Right hindlimb (tissue), 1 donor: ENCODE results near the gene PRICKLE4.
"Not testable (repeated sequence)": the region's sequence is repeated elsewhere in the genome, so short reads cannot be mapped to it uniquely, and the experiment has no call there.

ENCODE experiments used
- DNase-seq: peaks from one replicate; pipeline ENCODE4 v3.0.0-alpha.2; 2018

Gene PRICKLE4

DNA sequence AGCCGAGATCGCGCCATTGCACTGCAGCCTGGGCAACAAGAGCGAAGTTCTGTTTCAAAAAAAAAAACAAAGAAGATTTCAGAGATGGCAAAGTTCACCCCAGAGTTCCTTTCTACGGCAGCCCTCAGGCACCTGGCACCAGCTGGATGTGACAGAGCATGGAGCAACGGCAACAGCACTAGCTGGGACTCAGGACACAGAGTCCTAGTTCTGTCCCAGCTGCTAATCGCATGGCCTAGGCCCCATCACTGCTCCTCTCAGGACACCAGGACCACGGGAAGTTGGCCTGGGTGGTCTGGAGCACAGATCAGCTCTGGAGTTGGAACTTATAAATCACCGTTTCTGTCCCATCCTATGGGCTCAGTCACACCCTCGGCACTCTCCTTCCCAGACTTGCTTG, 34.5 kb upstream of the PRICKLE4 start:
- DNase-seq: no peak

DNA sequence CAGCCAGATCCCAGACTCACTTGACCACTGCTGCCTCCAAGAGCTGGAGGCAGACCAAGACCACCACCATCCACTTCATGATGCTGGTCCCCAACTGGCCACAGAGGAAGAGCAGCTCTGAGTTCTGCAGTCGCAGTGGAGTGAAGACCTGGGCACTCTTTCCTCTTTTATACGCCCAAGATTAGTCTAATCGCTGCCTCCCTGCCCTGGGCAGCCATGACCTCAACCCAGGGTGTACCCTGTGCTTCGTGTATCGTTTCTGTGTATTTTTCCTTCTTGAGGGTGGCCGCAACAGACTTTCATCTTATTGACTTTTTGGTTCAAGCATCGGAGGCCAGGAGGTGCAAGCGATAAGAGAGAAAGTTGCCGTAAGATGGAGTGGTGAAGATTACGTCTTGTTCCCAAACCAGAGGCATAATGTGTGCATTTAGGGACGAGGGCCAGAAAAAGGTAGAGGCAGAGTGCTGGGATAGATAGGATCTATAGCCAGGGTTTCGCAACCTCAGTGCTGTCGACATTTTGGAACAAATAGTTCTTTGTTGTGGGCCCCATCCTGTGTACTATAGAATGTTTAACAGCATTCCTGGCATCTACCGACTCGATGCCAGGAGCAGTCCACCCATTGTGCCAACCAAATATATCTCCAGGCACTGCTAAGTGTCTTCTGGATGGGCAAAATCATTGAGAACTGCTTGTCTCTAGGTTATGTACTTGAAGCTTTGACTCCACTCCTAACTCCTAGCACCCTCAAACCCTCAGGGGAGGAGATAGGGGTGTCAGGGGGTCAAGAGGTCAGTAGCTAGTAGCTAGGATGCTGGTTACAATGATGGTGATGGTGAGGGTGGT, 33.1 kb upstream of the PRICKLE4 start, which contains the start of gene PGC:
PGC (minus strand) TSS at position 142 of the 846 bp plus-strand sequence; CDS start at position 79, 63 bp downstream.
- no peak for DNase-seq

- DNase-seq: no peak
Observed at GRCh38 chr6:41748102-41748477, 32.5 kb upstream of the PRICKLE4 start.

DNA sequence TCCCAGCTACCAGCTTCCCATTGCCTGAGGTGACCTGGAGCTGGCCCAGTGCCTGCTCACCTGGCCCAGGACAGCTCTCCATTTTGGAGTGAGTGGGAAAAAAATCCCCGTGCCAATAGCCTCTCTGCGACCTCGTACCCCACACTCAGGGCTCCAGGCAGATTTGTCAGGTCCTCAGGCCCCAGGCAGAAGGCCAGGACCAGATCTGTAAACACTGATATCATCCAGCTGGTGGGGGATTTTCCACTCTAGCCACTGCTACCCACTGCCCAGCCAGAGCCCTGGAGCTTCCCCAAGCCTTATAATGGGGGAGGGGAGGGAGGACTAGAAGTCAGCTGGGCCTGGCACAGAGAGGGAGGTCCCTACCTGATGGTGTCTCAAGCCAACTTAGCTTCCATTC, 32.0 kb upstream of the PRICKLE4 start:
- no peak for DNase-seq

GRCh38 chr6:41750374-41750773, 30.2 kb upstream of the PRICKLE4 start:
- DNase-seq: no peak

GRCh38 chr6:41755895-41756294, 24.7 kb upstream of the PRICKLE4 start:
- no peak for DNase-seq

DNA sequence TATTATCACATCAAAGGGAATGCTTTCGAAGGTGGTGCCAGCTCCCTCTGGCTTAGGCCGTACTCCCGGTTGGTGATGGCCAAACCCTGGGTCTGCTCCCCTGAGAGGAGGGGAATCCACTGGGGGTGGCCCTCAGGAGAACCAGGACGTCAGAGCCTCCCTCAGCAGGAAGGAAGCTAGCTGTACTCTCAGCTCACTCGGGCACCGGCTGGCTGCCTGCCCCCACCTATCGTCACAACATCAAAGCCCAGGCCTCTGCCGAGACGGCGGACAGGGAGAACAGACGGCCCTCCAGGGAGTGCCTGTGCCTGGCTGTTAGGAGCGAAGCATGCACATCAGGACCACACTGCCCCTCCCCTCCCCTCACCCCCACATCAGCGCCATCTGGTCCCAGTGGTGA, 24.2 kb upstream of the PRICKLE4 start:
- no peak for DNase-seq

DNA sequence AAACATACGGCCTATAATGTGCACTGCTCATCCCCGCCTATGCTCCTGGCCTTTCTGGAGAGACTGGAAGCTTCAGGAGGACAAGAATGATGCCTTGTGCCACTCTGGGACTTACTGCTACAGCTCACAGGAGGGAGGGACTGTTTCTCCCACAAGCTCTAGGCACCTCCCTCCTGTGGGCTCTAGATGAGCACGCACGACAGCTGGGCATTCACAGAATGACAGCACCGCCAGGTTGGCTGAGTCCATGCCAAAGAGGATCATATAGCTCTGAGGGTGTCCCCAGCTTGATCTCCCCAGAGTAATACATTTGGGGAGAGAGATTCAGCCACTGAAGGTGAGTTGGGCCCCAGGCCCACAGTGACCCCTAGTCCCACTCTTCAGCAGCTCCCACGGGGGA, 23.3 kb upstream of the PRICKLE4 start:
- DNase-seq: no peak

GRCh38 chr6:41757931-41758640, 22.5 kb upstream of the PRICKLE4 start:
- DNase-seq: no peak

- DNase-seq: no peak
Observed at GRCh38 chr6:41758641-41759035, 21.9 kb upstream of the PRICKLE4 start.

- no peak for DNase-seq
Observed at GRCh38 chr6:41759106-41759904, 21.3 kb upstream of the PRICKLE4 start.

DNA sequence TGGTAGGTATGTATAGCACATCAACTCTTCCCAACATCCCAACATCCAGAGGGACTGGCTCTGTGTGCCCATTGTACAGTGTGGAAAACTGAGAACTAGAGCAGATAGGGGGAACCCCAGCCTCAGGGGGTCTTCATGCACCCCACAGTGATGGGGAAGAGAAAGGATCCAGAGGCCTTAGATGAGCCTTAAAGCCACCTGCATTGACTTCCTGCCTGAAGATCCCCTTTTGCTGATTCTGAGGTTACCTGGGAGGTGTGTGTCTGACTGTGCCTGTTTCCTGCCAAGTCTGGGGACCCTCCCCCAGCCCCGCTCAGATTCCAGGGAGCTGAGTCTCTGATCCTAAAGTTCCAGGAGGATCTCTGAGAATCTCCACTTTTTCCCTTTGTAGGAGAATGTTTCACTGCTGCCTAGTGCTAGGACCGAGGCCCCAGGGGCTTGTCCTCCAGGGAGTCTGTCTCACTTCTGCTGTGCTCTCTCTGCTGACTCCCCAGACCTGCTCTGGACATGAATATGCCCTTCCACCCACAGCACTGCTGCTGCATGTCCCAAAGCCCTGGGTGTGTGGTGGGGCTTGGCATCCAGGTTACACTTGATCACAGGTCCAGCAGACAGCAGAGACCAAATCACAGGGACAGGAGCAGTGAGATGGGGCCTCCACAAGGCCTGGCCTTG, 20.5 kb upstream of the PRICKLE4 start:
- DNase-seq: no peak

GRCh38 chr6:41763470-41763869, 17.1 kb upstream of the PRICKLE4 start:
- no peak for DNase-seq

GRCh38 chr6:41766043-41766664, 14.4 kb upstream of the PRICKLE4 start:
- not testable (repeated sequence) for DNase-seq

- DNase-seq: no peak
Observed at GRCh38 chr6:41767112-41767833, 13.3 kb upstream of the PRICKLE4 start.

DNA sequence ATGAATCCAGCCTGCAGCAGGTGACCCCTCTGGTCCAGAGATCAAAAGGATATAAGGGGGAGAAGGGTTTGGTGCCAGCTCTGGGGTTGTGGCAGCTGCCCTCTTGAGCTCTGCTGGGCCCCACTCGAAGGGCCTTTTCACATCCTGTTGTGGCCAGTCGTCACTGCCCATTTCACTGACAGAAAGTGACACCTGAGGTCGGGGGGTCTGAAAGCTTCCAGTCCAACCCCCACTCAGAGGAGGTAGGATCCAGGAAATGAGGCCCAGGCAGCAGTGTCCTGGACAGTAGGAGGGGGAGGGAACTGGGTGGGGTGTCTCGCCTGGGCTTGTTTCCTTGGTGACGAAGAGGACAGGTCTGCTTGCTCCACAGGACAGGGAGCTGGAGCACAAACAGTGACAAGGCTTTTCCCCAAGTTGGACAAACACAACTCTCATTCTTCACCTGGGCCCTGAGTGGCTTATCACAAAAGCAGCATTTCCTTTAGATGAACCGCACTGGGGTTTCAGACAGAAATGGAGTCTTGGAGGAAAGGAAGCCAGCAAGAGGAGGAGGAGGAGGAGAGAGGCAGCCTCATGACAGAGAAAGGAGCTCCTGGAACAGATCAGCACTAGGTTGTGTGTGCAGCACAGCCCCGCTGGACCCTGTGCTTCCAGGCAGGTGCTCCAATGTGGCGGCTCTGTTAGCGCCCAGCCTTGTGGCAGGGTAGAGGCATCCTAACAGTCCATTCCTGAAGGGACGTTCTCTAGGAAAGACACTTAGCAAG, 11.9 kb upstream of the PRICKLE4 start:
- no peak for DNase-seq

- no peak for DNase-seq
Observed at GRCh38 chr6:41769376-41769775, 11.2 kb upstream of the PRICKLE4 start.

DNA sequence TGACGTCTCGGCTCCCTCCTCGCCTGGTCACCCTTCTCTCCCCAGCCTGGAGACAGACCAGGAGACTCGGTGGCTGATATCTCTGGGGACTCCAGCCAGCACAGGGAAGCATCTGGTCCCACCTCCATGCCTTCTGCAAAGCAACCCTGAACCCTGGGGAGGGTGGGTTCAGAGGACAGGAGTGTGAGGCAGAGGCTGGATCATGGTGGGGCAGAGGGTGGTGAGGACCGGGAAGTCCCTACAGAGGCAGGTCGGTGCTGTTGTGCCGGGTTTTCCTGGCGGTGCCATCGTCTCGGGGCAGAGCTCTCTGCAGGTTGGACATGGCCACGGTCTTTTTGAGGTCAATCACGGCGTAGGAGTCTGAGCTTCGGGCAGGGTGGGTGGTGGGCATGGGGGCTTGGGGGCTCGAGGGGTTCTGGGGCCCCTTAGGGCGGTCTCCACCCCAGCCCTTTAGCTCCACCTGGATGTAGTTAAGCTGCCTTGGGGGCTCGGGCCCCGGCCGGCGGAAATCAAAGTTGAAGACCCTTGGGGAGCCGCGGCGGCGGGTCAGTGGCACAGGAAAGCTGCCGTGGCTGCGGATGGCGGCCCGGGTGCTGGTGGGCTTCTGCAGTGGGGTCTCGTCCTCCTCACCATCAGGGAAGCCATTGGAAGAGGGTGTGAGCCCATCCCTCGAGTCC, 10.1 kb upstream of the PRICKLE4 start:
- no peak for DNase-seq

DNA sequence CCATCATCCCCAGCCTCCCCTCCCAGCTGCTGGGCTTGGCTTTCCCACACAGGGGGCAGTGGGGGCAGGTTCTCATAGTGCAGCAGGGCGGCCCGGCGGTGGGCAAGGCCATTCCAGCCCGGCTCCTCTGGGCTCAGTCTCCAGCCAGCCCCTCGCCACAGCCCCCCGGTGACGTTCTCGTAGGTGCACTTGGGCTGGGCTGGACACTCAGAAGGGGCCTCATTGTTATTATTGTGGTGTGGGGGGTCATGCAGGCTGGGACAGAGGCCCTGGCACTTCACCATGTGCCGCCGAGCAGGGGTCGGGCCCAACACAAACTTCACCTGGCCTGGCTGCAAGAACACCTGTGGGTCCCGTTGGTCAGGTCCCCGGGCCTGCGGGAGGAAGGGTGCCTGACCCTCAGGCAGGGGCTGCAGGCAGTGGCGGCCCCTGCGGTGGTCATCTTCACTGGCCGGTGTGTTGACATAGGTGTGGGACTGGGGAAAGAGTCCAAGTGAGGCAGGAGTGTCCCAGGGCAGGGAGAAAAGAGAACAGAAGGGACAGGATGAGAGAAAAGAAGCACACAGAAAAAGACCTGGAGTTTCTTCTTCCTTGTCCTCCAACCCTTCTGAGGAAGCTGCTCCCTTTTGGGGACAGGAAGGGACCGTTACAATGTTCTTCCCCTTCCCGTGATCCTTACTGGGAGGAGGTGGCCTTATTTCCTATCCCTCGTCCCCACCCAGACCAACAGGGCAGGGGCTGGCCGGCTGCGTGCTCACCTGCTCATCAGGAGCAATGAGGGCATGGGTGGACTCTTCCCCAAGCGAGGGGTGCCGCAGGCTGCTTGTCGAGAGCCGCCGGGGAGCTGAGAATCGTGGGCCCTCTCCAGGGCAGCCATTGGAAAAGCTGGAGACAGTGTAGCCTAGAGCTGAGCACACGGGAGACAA, 9.3 kb upstream of the PRICKLE4 start:
- no peak for DNase-seq
